GM19463 (cell line): ENCODE measurements around the gene CDHR3.
A peak's percentile ranks its signal among the peaks of the same experiment; 100 is the strongest.
"Not testable (repeated sequence)": the region's sequence is repeated elsewhere in the genome, so short reads cannot be mapped to it uniquely, and the experiment has no call there.

Source experiments
- ATAC-seq: cut with Tn5 transposase; IDR thresholded peaks from one replicate; pipeline ENCODE4 v1.9.1; 2021; ENCODE audit warnings: mild to moderate bottlenecking, moderate library complexity; ENCODE audit not compliant: unreplicated experiment

Gene CDHR3

DNA sequence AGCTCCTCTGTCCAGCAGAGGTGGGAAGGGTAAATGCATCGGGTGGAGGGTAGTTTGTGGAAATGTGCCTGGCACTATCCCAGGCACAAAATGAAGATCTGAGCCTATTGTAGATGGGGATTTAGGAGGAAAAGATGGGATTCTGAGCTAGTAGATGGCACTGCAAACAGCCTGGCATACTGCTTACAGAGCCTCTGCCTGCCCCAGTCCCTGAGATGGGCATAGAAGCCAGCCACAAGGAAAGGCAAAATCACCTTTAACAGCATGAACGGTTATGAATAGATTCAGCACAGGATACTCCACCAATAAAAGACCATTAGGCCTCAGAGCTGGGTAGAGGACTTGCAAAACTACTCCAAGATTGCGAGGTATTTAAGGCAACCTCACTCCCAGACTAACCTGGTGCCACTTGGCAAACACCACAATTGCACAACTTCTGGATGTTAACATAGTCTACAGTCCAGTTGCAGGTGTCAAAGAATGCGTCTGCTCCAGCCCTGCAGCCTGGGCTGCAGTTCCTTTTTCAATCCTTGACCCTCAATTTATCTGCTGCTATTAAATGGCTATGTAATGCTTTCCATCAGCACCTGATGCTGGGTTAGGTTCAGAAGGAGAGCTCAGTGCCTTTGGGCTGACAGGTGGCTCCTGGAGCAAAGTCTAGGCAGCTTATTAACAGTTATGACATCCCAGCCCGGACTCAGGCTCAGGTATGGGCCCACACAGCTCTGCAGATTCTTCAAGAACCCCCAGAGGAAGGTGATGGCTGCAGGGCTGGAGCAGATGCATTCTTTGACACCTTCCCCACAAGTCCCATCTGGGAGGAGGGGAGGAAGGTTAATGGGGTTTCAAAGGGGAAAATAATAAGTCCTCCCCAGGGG is 34.0 kb downstream of the CDHR3 start:
- ATAC-seq: no peak

DNA sequence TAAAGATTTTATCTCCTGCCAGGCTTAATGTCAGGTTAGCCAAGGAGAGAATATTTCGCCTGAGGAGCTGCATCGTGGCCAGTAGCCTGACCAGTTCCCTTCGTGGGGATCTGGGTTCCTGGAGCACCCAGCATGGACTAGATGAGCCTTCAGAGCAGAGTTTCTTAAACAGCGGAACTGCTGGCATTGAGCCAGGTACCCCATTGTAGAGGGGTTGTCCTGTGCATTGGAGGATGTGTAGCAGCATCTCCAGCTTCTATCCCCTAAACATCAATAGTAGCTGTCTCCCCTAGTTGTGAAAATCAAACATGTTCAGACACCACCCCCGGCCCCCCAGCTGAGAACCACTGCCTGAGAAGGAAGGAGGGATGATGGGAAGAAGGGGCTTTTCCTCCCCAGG is 36.2 kb downstream of the CDHR3 start:
- no peak for ATAC-seq

DNA sequence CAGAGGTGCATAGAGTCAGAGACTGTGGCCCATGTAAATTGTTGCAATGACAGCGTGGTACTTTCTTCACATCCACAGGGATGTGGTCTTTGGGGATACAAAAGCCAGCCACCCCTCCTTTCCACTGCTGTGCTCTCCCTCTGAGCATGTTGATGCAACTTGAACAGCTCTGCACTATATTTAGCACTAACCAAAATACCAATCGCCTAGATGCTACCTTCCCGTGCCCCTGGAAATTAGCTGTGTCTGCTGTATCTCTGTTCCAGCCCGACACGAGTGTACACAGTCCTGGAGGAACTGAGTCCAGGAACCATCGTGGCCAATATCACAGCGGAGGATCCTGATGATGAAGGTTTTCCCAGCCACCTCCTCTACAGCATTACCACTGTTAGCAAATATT is 38.1 kb downstream of the CDHR3 start:
- ATAC-seq: no peak

DNA sequence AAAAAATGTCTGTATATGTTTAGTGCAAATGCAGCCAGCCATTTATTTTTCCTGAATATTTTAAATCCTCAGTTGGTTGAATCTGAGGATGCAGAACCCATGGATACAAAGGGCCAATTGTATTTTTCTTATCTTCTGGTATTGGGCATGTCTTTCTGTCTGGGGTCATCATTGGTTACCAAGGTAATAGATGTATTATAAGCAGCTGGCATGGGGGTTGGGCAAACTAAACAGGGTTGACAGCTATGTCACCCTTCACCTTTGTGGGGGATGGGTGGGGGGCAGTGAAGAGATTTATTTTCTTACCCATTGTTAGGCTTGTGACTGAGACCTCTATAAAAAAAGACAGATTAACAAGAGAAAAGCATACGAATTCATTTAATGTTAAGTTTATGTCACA is 38.8 kb downstream of the CDHR3 start:
- no peak for ATAC-seq

DNA sequence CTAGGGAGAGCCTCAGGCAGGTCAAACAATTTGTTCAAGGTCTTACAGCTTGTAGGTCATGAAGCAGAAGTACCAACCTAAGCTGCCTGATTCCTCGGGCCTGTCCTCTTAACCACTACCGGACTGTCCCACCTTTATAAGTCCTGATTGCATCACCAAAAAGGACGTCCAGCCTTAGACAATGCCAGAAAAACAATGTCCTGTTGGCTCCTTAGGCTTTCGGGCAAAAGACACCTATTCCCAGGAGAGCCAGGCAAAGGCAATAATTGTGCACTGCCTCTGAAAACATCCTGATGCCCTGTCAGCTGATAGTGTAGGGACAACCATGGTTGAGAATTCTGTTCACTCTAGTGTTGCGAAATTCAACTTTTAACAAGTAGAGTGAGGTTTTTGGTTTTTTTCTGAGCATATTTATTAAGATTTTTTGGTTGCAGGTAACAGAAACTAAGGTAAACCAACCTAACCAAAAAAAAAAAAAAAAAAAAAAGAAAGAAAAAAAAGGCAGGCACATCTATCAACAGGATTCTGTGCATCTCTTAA is 40.5 kb downstream of the CDHR3 start:
- no peak for ATAC-seq

DNA sequence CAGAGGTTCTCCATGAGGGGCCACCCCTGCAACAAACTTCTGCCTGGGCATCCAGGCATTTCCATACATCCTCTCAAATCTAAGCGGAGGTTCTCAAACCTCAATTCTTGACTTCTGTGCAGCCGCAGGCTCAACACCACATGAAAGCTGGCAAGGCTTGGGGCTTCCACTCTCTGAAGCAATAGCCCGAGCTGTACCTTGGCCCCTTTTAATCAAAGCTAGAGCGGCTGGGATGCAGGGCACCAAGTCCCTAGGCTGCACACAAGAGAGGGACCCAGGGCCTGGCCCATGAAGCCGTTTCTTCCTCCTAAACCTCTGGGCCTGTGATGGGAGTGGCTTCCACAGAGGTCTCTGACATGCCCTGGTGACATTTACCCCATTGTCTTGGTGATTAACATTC is 43.8 kb downstream of the CDHR3 start:
- no peak for ATAC-seq

DNA sequence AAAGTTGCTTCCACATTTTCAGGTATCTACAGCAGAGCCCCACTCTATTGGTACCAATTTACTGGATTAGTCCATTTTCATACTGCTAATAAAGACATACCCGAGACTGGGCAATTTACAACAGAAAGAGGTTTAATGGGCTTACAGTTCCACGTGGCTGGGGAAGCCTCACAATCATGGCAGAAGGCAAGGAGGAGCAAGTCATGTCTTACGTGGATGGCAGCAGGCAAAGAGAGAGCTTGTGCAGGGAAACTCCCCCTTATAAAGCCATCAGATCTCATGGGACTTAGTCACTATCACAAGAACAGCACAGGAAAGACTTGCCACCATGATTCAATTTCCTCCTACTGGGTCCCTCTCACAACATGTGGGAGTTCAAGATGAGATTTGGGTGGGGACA is 44.7 kb downstream of the CDHR3 start:
- not testable (repeated sequence) for ATAC-seq

DNA sequence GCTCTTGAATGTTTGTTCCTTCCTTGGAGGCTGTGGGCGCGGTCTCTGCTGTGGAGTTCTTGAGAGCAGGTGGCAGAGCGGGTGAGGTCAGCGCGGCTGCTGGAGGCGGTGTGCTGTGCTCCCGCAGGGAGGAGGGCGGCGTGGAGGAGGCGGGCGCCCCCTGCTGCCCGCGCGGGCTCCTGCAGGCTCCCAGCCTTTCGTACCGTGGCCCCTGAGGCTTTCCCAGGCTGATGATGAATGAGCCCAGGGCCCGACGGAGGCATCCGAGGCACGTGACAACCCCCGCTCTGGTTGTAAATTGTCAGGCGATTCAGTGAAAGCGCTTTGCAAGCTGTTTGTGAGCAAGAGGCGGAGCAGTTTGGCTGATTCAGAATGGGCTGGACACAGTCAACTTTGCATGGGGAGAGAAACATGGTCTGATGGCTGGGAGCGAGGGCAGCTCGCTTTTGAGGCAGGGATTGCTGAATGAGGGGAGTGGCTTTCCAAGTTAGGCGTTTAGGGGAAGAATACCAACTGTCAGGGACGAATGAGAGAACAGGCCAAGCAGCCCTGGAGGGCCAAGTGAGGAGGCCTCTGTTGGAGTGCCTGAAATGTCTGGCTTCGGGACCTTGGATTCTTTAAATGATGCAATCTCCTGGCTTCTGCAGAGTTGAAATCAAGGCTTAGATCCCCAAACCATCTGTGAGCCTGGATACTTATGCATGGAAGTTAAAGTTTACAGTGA is 46.6 kb downstream of the CDHR3 start:
- ATAC-seq: peak; percentile 89

DNA sequence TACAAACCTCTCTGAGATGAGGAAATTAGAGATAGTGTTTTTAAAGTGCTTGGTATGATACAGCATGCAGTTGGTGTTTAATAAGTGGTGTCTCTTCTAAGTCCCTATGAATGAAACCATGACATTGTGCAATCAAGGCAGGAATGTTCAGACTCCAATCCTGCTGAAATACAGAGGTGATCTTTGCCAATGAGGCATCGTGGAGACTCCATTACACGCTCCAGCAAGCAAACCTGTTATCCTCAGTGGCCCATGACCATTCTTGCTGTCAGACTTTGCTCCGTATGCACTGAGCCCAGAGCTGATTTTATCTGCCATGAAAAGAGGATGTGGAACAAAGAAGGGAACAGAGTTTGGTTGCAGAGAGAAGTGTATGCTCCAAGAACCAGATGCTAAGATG is 47.3 kb downstream of the CDHR3 start:
- no peak for ATAC-seq

DNA sequence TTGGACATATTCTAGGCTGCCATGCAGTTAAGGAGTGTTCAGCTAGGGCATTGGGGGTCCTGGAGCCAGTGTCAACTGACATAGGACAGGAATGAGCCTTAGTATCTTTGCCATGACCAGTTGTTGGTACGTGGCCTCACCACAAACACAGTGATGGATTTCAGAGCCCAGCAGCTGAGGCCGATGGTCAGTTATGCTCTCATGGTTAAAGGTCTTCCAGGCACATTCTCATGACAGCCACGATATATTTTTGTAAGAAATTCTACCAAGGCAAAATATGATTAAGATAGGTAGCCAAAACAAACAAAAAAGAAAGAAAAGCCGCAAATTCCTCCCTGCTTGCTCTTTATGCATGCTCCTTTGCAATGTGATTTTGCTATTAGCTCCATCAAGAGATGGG is 47.8 kb downstream of the CDHR3 start:
- no peak for ATAC-seq

DNA sequence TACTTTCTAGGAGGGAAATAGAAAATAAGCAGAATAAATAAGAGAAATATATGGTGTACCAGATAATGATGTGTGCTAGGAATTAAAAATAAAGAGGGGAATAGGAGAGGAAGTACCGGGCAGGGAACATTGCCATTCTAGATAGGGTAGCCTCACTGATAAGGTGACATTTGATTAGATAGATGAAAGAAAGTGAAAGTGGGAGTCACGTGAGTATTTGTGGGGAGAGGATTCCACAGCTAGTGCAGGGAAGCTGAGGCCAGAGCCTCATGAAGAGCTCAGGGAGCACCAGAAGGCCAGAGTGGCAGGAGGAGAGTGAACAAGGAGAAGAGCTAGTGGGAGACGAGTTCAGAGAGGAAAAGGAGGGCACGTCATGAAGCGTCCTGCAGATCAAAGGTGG is 49.1 kb downstream of the CDHR3 start:
- no peak for ATAC-seq

DNA sequence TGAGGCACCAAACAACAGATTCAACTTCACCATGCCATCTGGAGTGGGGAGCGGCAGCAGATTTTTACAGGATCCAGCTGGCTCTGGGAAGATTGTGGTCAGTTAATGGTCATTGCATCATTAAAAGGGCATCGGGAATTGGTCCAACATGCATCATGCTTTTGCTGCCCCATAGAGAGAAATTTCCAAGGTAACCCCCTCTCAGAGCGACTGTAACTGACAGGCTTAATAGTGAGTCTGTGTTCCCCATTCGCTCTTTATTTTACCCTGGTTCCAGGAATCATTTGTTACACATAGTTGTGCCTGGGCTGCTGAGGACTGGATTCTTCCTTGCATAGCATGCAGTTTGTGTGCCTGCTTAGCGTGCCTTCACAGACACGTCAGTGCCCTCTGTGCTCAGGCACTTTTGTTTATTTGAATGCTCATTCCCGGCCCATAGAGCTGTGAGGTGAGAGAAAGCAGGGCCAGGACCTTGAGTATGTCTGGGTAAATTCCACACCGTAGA is 49.9 kb downstream of the CDHR3 start:
- no peak for ATAC-seq

DNA sequence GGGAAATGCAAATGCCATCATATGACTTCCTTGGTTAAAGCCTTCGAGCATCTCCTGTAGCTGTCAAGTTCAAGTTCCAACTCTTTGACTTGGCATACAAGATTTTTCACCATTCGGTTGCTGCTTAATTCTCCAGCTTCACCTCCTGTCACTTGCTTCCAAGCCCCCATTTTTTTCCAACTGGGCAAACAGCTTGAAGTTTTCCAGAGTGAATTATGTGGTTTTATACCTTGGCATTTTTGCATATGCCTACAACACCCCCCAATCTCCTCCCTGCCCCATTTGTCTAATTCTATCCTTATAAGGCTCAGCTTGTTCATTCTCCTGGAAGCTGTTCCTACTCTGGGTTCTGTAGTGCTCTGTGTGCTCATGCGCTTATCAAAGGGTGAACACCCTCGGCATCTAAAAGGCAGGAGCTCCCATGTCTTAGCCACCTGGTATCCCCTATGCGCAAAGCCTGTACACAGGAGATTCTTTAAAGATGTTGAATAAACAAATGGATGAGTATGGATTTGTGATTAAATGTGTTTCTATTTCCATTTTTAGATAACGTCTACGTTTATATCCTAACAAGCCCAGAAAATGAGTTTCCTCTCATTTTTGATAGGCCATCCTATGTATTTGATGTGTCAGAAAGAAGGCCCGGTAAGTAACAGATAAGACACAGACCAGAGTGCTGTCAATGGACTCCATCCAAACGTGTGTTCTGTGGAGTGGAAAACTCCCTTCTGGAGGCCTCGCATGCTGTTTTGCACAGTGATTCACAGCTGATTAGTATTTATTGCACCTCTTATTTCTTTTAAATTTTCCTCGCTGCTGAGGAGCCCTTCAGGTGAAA is 52.5 kb downstream of the CDHR3 start:
- ATAC-seq: no peak

DNA sequence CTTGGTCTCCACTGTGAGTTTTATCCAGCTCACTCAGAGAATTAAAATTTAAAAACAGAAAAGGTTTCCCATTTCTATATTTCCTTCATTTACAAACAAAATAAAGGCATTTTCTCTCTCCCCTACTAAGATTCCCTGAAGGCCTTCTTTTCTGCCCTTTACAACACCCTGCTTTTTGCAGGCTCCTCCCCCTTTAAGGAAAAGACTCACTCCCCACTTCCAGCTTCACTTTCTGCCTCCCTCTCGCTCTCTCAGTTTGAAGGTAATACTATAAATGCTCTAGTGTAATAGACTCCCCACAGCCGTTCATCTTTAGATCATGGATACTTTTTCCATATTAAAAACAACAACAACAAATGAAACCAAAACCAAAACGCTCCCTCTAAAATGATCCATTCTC is 53.3 kb downstream of the CDHR3 start:
- ATAC-seq: no peak

DNA sequence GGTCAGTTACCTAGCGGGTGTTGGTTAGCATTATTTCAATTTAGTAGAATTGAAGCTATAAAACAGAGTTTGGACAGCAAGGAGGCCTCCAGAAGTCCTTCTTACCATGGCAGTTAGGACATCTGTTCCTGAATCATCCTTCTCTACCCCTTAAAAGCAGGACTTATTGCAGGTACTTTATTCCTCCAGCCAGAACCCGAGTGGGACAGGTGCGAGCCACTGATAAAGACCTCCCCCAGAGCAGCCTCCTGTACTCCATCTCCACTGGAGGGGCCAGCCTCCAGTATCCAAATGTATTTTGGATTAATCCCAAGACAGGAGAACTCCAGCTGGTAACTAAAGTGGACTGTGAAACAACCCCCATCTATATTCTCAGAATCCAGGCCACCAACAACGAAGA is 54.6 kb downstream of the CDHR3 start:
- no peak for ATAC-seq

DNA sequence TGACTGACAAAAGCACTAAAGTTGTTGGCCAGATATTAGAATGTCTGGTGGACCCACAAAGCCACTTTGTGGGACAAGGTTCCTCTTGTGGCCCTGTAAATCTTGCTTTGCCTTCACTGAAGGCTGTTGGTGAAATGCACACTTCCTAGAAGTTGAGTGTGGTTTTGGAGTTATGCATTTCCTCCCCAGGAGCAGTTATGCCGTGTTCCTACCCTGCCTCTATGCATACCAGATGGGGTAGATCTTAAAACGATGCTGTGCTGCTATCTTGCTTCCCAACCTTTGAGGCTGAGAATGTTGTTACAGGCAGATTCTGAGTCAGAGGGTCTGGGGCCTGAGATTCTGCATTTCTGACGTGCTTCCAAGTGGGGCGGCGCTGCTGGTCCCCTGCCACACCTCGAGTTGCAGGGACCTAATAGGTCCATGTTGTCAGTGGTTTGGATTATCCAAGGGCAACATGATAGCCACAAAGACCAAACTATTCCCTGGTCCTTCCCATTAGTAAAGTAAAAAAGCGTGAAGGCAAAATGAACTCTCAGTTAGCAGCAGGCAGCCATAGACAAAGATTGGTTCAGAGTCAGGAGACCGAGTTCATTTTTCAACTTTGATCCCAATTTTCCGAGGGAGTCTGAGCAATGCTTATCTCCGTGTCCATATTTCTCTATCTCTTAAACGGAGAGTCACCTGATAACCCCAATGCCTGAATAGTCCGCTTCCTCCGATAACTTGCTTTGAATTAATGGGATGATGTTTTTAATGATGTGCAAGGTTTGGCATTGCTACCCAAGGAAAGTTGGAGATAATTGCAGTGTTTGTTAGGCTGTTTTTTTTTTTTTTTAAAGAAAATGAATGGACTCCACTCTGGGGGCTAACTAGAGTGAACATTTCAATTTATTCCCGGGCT is 55.8 kb downstream of the CDHR3 start:
- no peak for ATAC-seq

DNA sequence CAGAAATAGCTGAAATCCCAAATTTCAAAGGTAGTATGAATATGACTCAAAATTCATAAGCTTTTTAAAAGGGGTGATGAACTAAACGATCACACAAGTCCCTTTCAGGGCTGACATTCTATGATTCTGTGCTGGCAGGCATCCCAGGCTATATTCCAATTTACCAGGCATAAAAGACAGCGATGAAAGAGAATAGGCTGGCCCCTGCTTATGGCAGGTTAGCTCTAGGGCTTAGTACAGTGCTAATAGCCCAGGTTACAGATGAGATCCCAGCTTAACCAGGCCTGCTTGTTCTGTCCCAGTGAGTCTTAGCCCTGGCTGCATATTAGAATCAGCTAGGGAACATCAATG is 56.4 kb downstream of the CDHR3 start:
- no peak for ATAC-seq

DNA sequence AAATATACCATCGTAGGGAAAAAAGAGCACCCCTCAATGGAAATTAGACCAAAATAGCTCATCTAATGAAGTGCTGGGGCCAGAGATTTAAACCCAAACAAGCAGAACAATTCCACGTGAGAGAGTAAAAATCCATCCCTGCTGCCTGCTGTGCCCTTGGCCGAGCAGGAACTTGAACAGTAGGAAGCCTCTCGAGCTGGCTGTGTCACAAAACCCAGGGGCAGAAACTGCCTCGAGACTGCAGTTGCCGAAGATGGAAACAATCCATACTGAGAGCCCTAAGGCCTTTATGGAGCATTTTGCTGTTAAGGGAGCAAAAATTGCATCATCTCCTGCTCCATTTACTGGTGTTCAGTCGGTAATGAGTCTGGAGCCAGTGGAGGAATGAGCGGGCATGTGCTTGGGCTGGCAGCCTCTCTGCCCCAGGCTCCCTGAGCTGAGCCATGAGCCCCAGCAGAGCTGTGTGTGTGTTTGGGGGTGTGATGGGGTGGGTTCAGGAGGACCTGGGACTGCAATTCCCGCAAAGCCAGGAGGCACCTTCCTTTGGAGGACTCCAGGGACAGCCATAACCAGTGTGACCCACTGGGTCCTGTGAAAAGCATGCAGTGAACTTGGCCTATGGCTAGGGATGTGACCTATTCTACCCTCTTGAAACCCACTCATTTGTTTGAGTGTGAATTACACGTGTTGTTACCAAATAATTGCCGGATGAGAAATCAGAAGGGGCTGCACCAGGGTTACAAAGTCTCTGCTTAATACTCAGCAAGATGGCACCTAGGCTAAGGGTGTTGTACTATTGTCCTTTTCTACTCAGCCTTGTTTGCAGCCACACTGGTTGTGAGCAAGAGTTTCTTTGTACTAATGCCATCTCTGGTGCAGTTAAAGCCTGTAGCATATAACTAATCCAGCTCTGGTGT is 58.3 kb downstream of the CDHR3 start:
- no peak for ATAC-seq

DNA sequence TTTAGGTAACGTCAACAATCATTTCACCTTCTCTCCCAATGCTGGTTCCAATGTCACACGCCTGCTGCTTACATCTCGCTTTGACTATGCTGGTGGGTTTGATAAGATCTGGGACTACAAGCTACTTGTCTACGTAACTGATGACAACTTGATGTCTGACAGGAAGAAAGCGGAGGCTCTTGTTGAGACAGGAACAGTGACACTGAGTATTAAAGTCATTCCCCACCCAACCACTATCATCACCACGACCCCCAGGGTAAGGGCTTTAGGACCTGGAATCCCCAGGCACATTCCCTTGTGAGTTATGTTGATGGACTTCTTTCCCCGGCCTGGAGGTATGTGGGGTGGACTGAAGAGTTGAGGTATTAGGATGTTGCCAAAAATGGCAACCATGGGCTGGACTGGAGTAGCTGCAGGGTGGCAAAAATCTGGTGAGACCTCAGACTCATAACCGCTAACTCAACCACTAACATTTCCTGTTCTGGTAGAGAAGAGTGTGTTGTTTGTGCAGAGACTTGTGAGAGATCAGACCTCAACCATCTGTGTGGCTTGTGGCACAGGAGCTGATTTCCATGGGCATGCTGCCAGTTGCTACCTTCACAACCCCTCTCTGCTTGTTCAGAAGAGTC is 59.2 kb downstream of the CDHR3 start:
- ATAC-seq: peak; percentile 85
